Esophagus squamous epithelium (tissue), 5 donors: ENCODE data around the gene PRKN. TPM values are rescaled to one million over a fixed set of nuclear protein-coding genes. Genes with fewer than 3 reads are reported as not detected.

Source experiments
- DNase-seq: peaks from one replicate; lab custom pipeline; 2025; lab: John Stamatoyannopoulos, UW
- H3K27ac ChIP-seq, 4 donors: fragments of 200-600 bp; sonication (generic); one replicate each; pipeline ENCODE4 v1.5.1; 2016 to 2019; ENCODE audit warnings: mild to moderate bottlenecking in 1 of 4
- H3K27me3 ChIP-seq, 4 donors: fragments of 200-600 bp; sonication (generic); 1 replicate in 3 of 4; 2 replicates in 1 of 4; pipeline versions ENCODE4 v1.5.1 to v1.6.0; 2017 to 2021; ENCODE audit warnings: antibody characterized with exemption in 1 of 4
- H3K36me3 ChIP-seq, 3 donors: fragments of 200-600 bp; sonication (generic); one replicate each; pipeline ENCODE4 v1.5.1; 2016 to 2019
- H3K4me1 ChIP-seq, 3 donors: fragments of 200-600 bp; sonication (generic); one replicate each; pipeline ENCODE4 v1.5.1; 2017 to 2019
- H3K4me3 ChIP-seq, 4 donors: fragments of 200-600 bp; sonication (generic); 1 replicate in 3 of 4; 2 replicates in 1 of 4; pipeline ENCODE4 v1.5.1; 2016 to 2019; ENCODE audit warnings: mild to moderate bottlenecking in 2 of 4, moderate library complexity in 1 of 4
- H3K9me3 ChIP-seq, 3 donors: fragments of 200-600 bp; sonication (generic); one replicate each; pipeline ENCODE4 v1.5.1; 2016 to 2019
- POLR2A ChIP-seq, 4 donors: fragments of 450-650 bp; IDR thresholded peaks; one replicate each; pipeline ENCODE4 v1.6.1; 2017; ENCODE audit warnings: antibody characterized with exemption in 4 of 4, mild to moderate bottlenecking in 4 of 4, moderate library complexity in 3 of 4
- WGBS, 2 donors: methylation state at CpG; one replicate each; pipeline ENCODE4 v1.1.5; 2018; 5-methylcytosine and 5-hydroxymethylcytosine counted together
- intact Hi-C: fragments of 100-400 bp; cut with DNase I; formaldehyde crosslinking; loops from one replicate; pipeline ENCODE4 v1.15.0; 2022
- total RNA-seq, 4 donors: library from RNA; depleted of rRNA; stranded (reverse); fragments of >200 nt; gene quantifications; one replicate each; pipeline ENCODE4 v1.1.0, GENCODE V29; 2016
- TF ChIP-seq, protein P1 (sequence below), 6 experiments: fragments of 450-650 bp in 4 of 6; fragments of 200-600 bp in 2 of 6; sonication (generic) in 2 of 6; IDR thresholded peaks; one replicate each; pipeline ENCODE4 v1.5.1; 2016 to 2019; ENCODE audit warnings: antibody characterized with exemption in 6 of 6, mild to moderate bottlenecking in 4 of 6, moderate library complexity in 4 of 6
- donor health status: DM: yes; HTN: yes; CAD: no.

PRKN gene
- total RNA-seq, 4 donors from 2014 or later = 0.70 to 5.5 (median 2.2) TPM

DNA sequence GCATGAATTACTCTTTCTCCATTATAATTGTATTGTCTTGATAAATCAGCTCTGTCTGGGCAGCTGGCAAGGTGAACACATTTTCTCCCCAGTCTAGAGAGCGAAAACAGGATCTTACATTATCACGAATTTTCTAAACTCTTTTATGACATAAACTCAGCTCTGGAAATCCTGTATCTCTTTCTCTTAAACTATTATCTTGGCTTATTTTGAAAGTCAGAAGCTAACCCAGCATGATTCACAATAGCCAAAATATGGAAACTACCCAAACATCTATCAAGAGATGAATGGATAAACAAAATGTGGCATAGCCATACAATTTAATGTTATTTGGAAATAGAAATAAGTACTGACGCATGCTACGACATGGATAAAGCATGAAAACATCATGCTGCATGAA is 1427.8 kb downstream of the PRKN start:
- no peak overlapping the region for H3K27ac ChIP-seq
- no peaks in the 10 kb centered on the region for H3K27me3 ChIP-seq
- no peak overlapping the region for H3K4me3 ChIP-seq
- TF ChIP-seq POLR2A (IDR thresholded peaks at IDR 0.05) = no peak
- TF ChIP-seq, protein P1, sequence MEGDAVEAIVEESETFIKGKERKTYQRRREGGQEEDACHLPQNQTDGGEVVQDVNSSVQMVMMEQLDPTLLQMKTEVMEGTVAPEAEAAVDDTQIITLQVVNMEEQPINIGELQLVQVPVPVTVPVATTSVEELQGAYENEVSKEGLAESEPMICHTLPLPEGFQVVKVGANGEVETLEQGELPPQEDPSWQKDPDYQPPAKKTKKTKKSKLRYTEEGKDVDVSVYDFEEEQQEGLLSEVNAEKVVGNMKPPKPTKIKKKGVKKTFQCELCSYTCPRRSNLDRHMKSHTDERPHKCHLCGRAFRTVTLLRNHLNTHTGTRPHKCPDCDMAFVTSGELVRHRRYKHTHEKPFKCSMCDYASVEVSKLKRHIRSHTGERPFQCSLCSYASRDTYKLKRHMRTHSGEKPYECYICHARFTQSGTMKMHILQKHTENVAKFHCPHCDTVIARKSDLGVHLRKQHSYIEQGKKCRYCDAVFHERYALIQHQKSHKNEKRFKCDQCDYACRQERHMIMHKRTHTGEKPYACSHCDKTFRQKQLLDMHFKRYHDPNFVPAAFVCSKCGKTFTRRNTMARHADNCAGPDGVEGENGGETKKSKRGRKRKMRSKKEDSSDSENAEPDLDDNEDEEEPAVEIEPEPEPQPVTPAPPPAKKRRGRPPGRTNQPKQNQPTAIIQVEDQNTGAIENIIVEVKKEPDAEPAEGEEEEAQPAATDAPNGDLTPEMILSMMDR (IDR thresholded peaks at IDR 0.05) = no peak
- H3K9me3 ChIP-seq = no peaks in the 10 kb centered on the region
- no peaks in the 10 kb centered on the region for H3K36me3 ChIP-seq
- no peak for DNase-seq
- WGBS, 2 donors = 77 to 87% methylated on average over 4 of the region's 4 CpGs
- intact Hi-C loops = no loop called here
- peaks cover 0 to 6% (median 5%) of the 10 kb centered on the region in 3 donors for H3K4me1 ChIP-seq

Other genes starting within 250 kb of the PRKN start
- gene PACRG, start 208 bp upstream of the PRKN start, total RNA-seq = 1 to 10 TPM in 1 of 4 donors, under 1 TPM in 1, not detected in 2; 0.95 to 1.3 TPM